GM12891 (cell line): ENCODE measurements around the gene BHLHE40.

Experiments
- POLR2A ChIP-seq: IDR thresholded peaks from 2 replicates; pipeline ENCODE4 v1.6.1; 2011; ENCODE audit warnings: low read depth, low read length, control low read depth
- POLR2AphosphoS5 ChIP-seq: IDR thresholded peaks from 2 replicates; pipeline ENCODE4 v1.6.1; 2011; ENCODE audit warnings: low read depth, low read length, control low read depth
- POU2F2 ChIP-seq: IDR thresholded peaks from 2 replicates; pipeline ENCODE4 v1.6.1; 2011; ENCODE audit warnings: low read depth, mild to moderate bottlenecking, control low read depth, low read length, moderate library complexity
- SPI1 ChIP-seq: IDR thresholded peaks from 2 replicates; pipeline ENCODE4 v1.6.1; 2011; ENCODE audit warnings: low read depth, low read length, control low read depth
- TAF1 ChIP-seq: IDR thresholded peaks from 2 replicates; pipeline ENCODE4 v1.6.1; 2011; ENCODE audit warnings: low read depth, low read length, control low read depth

- TF ChIP-seq POLR2AphosphoS5, result no peak
- no peak for TF ChIP-seq POLR2A
- TF ChIP-seq POU2F2, result no peak
- TF ChIP-seq SPI1, result no peak
- TF ChIP-seq TAF1, result no peak
Observed at GRCh38 chr3:4938281-4938982, 40.8 kb upstream of the BHLHE40 start.
